C4-2B (cell line): ENCODE measurements around the gene ANK3.

Experiments used
- H3K27ac ChIP-seq: fragments of 450-650 bp; 2 replicates; pipeline ENCODE4 v1.5.1; 2017
- ZFX ChIP-seq: fragments of 450-650 bp; IDR thresholded peaks from 2 replicates; pipeline ENCODE4 v1.6.1; 2017
- TF ChIP-seq, protein P1 (sequence below): fragments of 450-650 bp; conservative IDR thresholded peaks from 2 replicates; pipeline ENCODE4 v1.5.1; 2017; ENCODE audit warnings: mild to moderate bottlenecking

Gene ANK3

GRCh38 chr10:60262647-60263126, 127.0 kb downstream of the ANK3 start:
- no peak for TF ChIP-seq ZFX
- TF ChIP-seq, protein P1, sequence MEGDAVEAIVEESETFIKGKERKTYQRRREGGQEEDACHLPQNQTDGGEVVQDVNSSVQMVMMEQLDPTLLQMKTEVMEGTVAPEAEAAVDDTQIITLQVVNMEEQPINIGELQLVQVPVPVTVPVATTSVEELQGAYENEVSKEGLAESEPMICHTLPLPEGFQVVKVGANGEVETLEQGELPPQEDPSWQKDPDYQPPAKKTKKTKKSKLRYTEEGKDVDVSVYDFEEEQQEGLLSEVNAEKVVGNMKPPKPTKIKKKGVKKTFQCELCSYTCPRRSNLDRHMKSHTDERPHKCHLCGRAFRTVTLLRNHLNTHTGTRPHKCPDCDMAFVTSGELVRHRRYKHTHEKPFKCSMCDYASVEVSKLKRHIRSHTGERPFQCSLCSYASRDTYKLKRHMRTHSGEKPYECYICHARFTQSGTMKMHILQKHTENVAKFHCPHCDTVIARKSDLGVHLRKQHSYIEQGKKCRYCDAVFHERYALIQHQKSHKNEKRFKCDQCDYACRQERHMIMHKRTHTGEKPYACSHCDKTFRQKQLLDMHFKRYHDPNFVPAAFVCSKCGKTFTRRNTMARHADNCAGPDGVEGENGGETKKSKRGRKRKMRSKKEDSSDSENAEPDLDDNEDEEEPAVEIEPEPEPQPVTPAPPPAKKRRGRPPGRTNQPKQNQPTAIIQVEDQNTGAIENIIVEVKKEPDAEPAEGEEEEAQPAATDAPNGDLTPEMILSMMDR: no peak
- no peak overlapping the region for H3K27ac ChIP-seq

DNA sequence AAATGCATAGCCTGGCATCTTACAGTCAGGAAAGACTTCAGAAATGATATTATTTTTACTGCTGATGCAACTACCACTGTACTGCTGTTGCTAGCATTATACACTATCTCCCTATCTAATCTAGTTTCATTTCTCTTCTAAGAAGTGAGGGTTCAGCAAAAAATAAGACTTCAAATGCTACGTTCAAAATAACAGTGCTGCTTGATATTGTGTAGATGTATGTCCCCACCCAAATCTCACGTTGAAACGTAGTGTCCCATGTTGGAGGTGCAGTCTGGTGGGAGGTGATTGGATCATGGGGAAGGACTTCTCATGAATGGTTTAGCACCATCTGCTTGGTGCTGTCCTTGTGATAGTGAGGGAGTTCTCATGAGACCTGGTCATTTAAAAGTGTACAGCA, 129.4 kb downstream of the ANK3 start:
- H3K27ac ChIP-seq: no peak overlapping the region
- TF ChIP-seq, protein P1: no peak
- TF ChIP-seq ZFX: no peak

DNA sequence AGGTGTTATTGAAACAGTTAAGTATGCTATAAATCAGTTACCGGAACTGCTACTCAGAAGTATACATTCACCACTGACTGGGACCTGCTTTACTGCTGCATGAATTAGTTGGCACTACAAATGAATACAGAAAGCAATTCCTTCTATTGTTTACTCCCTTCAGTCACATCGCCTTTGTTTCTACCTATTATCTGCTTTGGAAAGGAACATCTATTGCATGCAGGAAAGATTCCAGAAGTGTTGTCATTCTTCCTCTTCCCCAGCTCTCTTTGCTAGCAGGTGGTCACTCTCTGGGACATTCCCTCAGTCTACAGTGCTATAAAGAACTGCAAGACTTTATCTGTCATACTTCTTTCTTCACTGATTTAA, 131.3 kb downstream of the ANK3 start:
- H3K27ac ChIP-seq: no peak overlapping the region
- TF ChIP-seq, protein P1: no peak

- no peak overlapping the region for H3K27ac ChIP-seq
- TF ChIP-seq, protein P1: no peak
- TF ChIP-seq ZFX: no peak
These were observed 131.8 kb downstream of the ANK3 start for GRCh38 chr10:60257767-60258428.

- TF ChIP-seq ZFX: no peak
- TF ChIP-seq, protein P1: no peak
- no peak overlapping the region for H3K27ac ChIP-seq
These were observed 134.9 kb downstream of the ANK3 start for GRCh38 chr10:60254776-60255175.

DNA sequence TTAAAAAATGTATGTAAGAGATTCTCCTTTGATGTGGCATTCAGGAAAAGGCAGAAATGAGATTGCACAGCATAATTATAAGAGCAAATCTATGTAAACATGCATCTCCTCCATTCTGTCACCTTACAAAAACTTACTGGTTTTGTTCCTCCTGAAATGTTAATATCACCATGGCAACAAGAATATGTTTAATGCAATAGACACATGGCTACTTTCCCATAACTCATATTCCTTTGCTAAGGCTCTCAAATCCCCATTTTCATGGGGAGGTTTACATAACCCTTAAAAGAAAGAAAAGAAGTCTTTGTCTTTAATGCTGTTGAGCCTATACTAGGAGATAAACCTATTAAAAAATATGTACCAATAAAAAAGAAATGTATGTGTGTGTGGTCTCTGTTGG, 136.2 kb downstream of the ANK3 start:
- no peak overlapping the region for H3K27ac ChIP-seq
- no peak for TF ChIP-seq ZFX
- TF ChIP-seq, protein P1: no peak

DNA sequence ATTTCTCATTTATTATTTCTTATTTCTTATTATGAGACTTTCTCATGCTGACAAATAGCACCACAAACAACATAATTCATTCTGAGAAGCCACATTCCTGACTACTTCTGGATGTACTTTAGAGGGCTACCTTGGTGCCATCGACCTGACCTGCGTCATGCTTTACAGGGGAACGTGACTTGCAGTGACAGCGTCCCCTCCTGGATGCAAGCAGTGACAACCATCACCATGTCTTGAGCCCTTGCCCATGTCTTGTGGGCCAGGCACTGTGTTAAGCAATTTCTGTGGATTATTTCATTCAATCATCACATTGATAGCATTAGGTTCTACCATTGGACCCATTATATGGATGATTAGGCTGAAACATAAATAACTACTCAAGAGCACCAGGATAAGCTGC, 137.0 kb downstream of the ANK3 start:
- no peak for TF ChIP-seq ZFX
- TF ChIP-seq, protein P1: no peak
- no peak overlapping the region for H3K27ac ChIP-seq
